ENCODE measurements around the gene RHOC. TPM values are rescaled to one million over a fixed set of nuclear protein-coding genes. Genes with fewer than 3 reads are reported as not detected.

Gene RHOC
- total RNA-seq, 1 experiment from 2014 or later, result 68.9 TPM

DNA sequence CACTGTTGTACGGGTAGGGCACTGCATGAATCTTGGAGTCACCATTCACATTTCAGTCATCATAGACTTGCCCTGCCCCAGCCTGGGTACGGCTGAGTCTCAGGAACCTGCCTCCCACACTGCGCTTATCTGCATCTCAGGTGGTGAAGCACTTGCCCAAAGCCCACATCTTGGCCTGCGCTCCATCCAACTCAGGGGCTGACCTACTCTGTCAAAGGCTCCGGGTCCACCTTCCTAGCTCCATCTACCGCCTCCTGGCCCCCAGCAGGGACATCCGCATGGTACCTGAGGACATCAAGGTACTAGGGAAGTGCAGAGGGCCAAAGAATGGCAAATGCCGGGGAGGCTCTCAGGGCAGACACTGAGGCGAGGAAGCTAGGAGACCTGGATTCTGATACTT lies 11.7 kb downstream of the RHOC start:
- ChIA-PET POLR2A (no interaction called here), CTCF (interaction anchor here (0.6 kb wide), 1 partner anchor 34 kb away, joined by 7 read pairs; no protein-coding TSS in a partner anchor)
- no peak overlapping the region for H3K27ac Mint-ChIP-seq
- peaks cover 61% of the 10 kb centered on the region for H3K36me3 Mint-ChIP-seq
- H3K27me3 Mint-ChIP-seq (ENCODE audit: low read depth), result peaks cover 12% of the 10 kb centered on the region
- TF ChIP-seq ZNF317 (CRISPR knock-in tag; IDR thresholded peaks at IDR 0.05; ENCODE audit: borderline replicate concordance, low read depth) (no peak), NR3C1 (CRISPR knock-in tag; conservative IDR thresholded peaks at IDR 0.05; ENCODE audit: low read depth) (no peak), ZNF121 (CRISPR knock-in tag; IDR thresholded peaks at IDR 0.05) (no peak), TP53 (CRISPR knock-in tag; IDR thresholded peaks at IDR 0.05) (no peak), JUN (CRISPR knock-in tag; IDR thresholded peaks at IDR 0.05) (no peak), CREM (CRISPR knock-in tag; IDR thresholded peaks at IDR 0.05) (no peak), SOX15 (CRISPR knock-in tag; IDR thresholded peaks at IDR 0.05) (no peak), PRRX2 (CRISPR knock-in tag; IDR thresholded peaks at IDR 0.05) (no peak), NR2C2 (CRISPR knock-in tag; IDR thresholded peaks at IDR 0.05) (no peak)
- TF ChIP-seq, protein P1, sequence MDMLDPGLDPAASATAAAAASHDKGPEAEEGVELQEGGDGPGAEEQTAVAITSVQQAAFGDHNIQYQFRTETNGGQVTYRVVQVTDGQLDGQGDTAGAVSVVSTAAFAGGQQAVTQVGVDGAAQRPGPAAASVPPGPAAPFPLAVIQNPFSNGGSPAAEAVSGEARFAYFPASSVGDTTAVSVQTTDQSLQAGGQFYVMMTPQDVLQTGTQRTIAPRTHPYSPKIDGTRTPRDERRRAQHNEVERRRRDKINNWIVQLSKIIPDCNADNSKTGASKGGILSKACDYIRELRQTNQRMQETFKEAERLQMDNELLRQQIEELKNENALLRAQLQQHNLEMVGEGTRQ (CRISPR knock-in tag; IDR thresholded peaks at IDR 0.05), result no peak
- TF ChIP-seq, protein P2, sequence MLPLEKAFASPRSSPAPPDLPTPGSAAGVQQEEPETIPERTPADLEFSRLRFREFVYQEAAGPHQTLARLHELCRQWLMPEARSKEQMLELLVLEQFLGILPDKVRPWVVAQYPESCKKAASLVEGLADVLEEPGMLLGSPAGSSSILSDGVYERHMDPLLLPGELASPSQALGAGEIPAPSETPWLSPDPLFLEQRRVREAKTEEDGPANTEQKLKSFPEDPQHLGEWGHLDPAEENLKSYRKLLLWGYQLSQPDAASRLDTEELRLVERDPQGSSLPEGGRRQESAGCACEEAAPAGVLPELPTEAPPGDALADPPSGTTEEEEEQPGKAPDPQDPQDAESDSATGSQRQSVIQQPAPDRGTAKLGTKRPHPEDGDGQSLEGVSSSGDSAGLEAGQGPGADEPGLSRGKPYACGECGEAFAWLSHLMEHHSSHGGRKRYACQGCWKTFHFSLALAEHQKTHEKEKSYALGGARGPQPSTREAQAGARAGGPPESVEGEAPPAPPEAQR (CRISPR knock-in tag; IDR thresholded peaks at IDR 0.05), result no peak
- H3K4me3 Mint-ChIP-seq, result no peak overlapping the region
- no peaks in the 10 kb centered on the region for H3K9me3 Mint-ChIP-seq
- no peak for DNase-seq (ENCODE audit: low spot score)
- no peak for ATAC-seq
- H3K4me1 Mint-ChIP-seq, result peaks cover 27% of the 10 kb centered on the region

DNA sequence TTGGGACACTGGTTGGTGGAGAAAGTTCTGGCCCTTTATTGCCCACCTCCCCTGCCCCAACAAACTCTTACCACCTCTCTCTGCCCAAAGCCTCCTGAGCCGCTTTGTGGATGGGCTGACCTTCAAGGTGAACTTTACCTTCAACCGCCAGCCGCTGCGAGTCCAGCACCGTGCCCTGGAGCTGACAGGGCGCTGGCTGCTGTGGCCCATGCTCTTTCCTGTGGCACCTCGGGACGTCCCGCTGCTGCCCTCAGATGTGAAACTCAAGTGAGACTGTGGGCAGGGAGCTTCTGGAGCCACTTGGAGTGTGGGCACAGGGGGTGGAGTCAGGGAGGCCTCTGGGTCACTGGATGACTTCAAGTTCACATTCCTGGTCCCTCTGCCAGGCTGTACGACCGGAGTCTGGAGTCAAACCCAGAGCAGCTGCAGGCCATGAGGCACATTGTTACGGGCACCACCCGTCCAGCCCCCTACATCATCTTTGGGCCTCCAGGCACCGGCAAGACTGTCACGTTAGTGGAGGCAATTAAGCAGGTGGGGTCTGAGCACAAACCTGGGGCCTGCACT lies 12.5 kb downstream of the RHOC start:
- DNase-seq (ENCODE audit: low spot score) (no peak), ATAC-seq (no peak)
- Mint-ChIP-seq H3K27ac (no peak overlapping the region), H3K27me3 (ENCODE audit: low read depth) (peaks cover 4% of the 10 kb centered on the region), H3K4me1 (peaks cover 18% of the 10 kb centered on the region), H3K36me3 (peaks cover 59% of the 10 kb centered on the region), H3K9me3 (no peaks in the 10 kb centered on the region), H3K4me3 (no peak overlapping the region)
- ChIA-PET CTCF (interaction anchor here (1.0 kb wide), 1 partner anchor 11 kb away, joined by 4 read pairs; no protein-coding TSS in a partner anchor), POLR2A (no interaction called here)
- TF ChIP-seq CBFB (CRISPR knock-in tag; IDR thresholded peaks at IDR 0.05; ENCODE audit: low read depth) (no peak), SP1 (CRISPR knock-in tag; conservative IDR thresholded peaks at IDR 0.05) (no peak), KAT7 (CRISPR knock-in tag; IDR thresholded peaks at IDR 0.05; ENCODE audit: borderline replicate concordance) (no peak), ESRRA (CRISPR knock-in tag; IDR thresholded peaks at IDR 0.05; ENCODE audit: borderline replicate concordance) (no peak)
- TF ChIP-seq, protein P3, sequence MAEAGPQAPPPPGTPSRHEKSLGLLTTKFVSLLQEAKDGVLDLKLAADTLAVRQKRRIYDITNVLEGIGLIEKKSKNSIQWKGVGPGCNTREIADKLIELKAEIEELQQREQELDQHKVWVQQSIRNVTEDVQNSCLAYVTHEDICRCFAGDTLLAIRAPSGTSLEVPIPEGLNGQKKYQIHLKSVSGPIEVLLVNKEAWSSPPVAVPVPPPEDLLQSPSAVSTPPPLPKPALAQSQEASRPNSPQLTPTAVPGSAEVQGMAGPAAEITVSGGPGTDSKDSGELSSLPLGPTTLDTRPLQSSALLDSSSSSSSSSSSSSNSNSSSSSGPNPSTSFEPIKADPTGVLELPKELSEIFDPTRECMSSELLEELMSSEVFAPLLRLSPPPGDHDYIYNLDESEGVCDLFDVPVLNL (CRISPR knock-in tag; IDR thresholded peaks at IDR 0.05; ENCODE audit: borderline replicate concordance, low read depth), result no peak
- TF ChIP-seq, protein P4, sequence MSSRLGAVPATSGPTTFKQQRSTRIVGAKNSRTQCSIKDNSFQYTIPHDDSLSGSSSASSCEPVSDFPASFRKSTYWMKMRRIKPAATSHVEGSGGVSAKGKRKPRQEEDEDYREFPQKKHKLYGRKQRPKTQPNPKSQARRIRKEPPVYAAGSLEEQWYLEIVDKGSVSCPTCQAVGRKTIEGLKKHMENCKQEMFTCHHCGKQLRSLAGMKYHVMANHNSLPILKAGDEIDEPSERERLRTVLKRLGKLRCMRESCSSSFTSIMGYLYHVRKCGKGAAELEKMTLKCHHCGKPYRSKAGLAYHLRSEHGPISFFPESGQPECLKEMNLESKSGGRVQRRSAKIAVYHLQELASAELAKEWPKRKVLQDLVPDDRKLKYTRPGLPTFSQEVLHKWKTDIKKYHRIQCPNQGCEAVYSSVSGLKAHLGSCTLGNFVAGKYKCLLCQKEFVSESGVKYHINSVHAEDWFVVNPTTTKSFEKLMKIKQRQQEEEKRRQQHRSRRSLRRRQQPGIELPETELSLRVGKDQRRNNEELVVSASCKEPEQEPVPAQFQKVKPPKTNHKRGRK (CRISPR knock-in tag; IDR thresholded peaks at IDR 0.05; ENCODE audit: borderline replicate concordance), result no peak
- TF ChIP-seq, protein P5, sequence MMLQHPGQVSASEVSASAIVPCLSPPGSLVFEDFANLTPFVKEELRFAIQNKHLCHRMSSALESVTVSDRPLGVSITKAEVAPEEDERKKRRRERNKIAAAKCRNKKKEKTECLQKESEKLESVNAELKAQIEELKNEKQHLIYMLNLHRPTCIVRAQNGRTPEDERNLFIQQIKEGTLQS (CRISPR knock-in tag; conservative IDR thresholded peaks at IDR 0.05), result no peak
- TF ChIP-seq, protein P6, sequence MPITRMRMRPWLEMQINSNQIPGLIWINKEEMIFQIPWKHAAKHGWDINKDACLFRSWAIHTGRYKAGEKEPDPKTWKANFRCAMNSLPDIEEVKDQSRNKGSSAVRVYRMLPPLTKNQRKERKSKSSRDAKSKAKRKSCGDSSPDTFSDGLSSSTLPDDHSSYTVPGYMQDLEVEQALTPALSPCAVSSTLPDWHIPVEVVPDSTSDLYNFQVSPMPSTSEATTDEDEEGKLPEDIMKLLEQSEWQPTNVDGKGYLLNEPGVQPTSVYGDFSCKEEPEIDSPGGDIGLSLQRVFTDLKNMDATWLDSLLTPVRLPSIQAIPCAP (CRISPR knock-in tag; IDR thresholded peaks at IDR 0.05), result no peak
